Thoracic aorta (tissue), 2 donors: ENCODE data around the gene CRIP3. TPM values are rescaled to one million over a fixed set of nuclear protein-coding genes. Genes with fewer than 3 reads are reported as not detected.

Experiments used
- ATAC-seq: fragments of 150-250 bp; one replicate; pipeline ENCODE4 v1.8.0; 2017; ENCODE audit warnings: low read depth; ENCODE audit not compliant: insufficient number of reproducible peaks, low FRiP score
- DNase-seq: peaks from one replicate; pipeline ENCODE4 v3.0.0-alpha.2; 2020; ENCODE audit warnings: low spot score
- H3K27ac ChIP-seq, 2 donors: fragments of 200-600 bp; sonication (generic); 1 replicate in 1 of 2; 2 replicates in 1 of 2; pipeline ENCODE4 v1.5.1; 2016; ENCODE audit warnings: mild to moderate bottlenecking in 2 of 2, moderate library complexity in 2 of 2
- H3K27me3 ChIP-seq: fragments of 200-600 bp; sonication (generic); replicated peaks from 2 replicates; pipeline ENCODE4 v1.6.0; 2016; ENCODE audit warnings: mild to moderate bottlenecking; ENCODE audit not compliant: insufficient read depth
- H3K36me3 ChIP-seq: fragments of 200-600 bp; sonication (generic); one replicate; pipeline ENCODE4 v1.5.1; 2016
- H3K4me1 ChIP-seq, 2 donors: fragments of 200-600 bp; sonication (generic); 1 replicate in 1 of 2; 2 replicates in 1 of 2; pipeline versions ENCODE4 v1.5.1 to v1.6.0; 2016; ENCODE audit warnings: low read depth in 2 of 2, mild to moderate bottlenecking in 1 of 2; ENCODE audit not compliant: control insufficient read depth in 1 of 2
- H3K4me3 ChIP-seq: fragments of 200-600 bp; sonication (generic); 2 replicates; pipeline ENCODE4 v1.5.1; 2016; ENCODE audit warnings: mild to moderate bottlenecking
- H3K9me3 ChIP-seq: fragments of 200-600 bp; sonication (generic); 2 replicates; pipeline ENCODE4 v1.5.1; 2016
- CTCF ChIP-seq: fragments of 200-600 bp; sonication (generic); IDR thresholded peaks from one replicate; pipeline ENCODE4 v1.5.1; 2019; ENCODE audit warnings: antibody characterized with exemption
- total RNA-seq, 2 donors: library from RNA; depleted of rRNA; stranded (reverse); fragments of >200 nt; gene quantifications; one replicate each; pipeline versions ENCODE4 v1.1.0 to v1.2.3, GENCODE V29; 2016

Gene CRIP3
- total RNA-seq, 2 donors from 2014 or later, result not detected

GRCh38 chr6:43287717-43288679 lies 20.6 kb downstream of the CRIP3 start:
- DNase-seq (no peak), ATAC-seq (no peak)
- no peaks in the 10 kb centered on the region for H3K27me3 ChIP-seq
- H3K27ac ChIP-seq, result no peak overlapping the region
- H3K4me3 ChIP-seq, result no peak overlapping the region
- TF ChIP-seq CTCF, result no peak
- H3K4me1 ChIP-seq, result no peaks in the 10 kb centered on the region
- H3K9me3 ChIP-seq, result no peaks in the 10 kb centered on the region
- H3K36me3 ChIP-seq, result no peaks in the 10 kb centered on the region

- H3K36me3 ChIP-seq, result no peaks in the 10 kb centered on the region
- no peak overlapping the region for H3K4me3 ChIP-seq
- no peaks in the 10 kb centered on the region for H3K27me3 ChIP-seq
- ATAC-seq, result no peak
- H3K4me1 ChIP-seq, result no peaks in the 10 kb centered on the region
- DNase-seq, result no peak
- H3K9me3 ChIP-seq, result no peaks in the 10 kb centered on the region
- TF ChIP-seq CTCF, result no peak
- no peak overlapping the region for H3K27ac ChIP-seq
These were observed 21.5 kb downstream of the CRIP3 start for GRCh38 chr6:43286980-43287716.

GRCh38 chr6:43286456-43286979 lies 22.1 kb downstream of the CRIP3 start:
- H3K27me3 ChIP-seq, result no peaks in the 10 kb centered on the region
- ATAC-seq, result no peak
- H3K27ac ChIP-seq, result no peak overlapping the region
- TF ChIP-seq CTCF, result no peak
- H3K4me3 ChIP-seq, result no peak overlapping the region
- no peak for DNase-seq
- no peaks in the 10 kb centered on the region for H3K4me1 ChIP-seq
- H3K9me3 ChIP-seq, result no peaks in the 10 kb centered on the region
- no peaks in the 10 kb centered on the region for H3K36me3 ChIP-seq

GRCh38 chr6:43285832-43286231 lies 22.8 kb downstream of the CRIP3 start:
- ATAC-seq (no peak), DNase-seq (no peak)
- H3K4me3 ChIP-seq, result no peak overlapping the region
- H3K27me3 ChIP-seq, result no peaks in the 10 kb centered on the region
- H3K27ac ChIP-seq, result no peak overlapping the region
- no peaks in the 10 kb centered on the region for H3K36me3 ChIP-seq
- TF ChIP-seq CTCF, result no peak
- H3K4me1 ChIP-seq, result no peaks in the 10 kb centered on the region
- H3K9me3 ChIP-seq, result no peaks in the 10 kb centered on the region
